ENCODE measurements around the gene ZNF679.
"Not testable (repeated sequence)": the region's sequence is repeated elsewhere in the genome, so short reads cannot be mapped to it uniquely, and the experiment has no call there.

ZNF679 gene

DNA sequence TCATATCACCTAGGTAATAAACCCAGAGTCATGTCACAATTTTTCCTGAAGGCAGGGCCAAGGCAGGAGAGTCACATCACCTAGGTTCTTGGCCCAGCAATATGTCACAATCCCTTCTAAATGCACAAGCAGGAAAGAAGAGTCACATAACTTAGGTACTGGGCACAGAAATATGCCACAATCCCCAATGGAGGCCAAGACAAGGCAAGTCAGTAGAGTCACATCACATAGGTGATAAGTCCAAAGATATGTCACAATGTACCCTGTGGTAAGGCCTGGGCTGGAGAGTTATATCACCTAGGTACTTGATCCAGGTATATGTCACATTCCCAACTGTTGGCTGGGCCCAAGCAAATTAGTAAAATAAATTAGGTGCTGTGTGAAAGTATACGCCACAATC lies at the start of gene ZNF679:
ZNF679 (plus strand) TSS at position 301 of the 400 bp plus-strand sequence. CDS start 20,644 bp downstream, outside the sequence.
- H3K4me1 Mint-ChIP-seq; ATAC-seq; DNase-seq (ENCODE audit: low spot score in 2 of 2); H3K4me3 Mint-ChIP-seq; H3K9me3 Mint-ChIP-seq; H3K36me3 Mint-ChIP-seq; H3K27ac Mint-ChIP-seq: not testable (repeated sequence)

DNA sequence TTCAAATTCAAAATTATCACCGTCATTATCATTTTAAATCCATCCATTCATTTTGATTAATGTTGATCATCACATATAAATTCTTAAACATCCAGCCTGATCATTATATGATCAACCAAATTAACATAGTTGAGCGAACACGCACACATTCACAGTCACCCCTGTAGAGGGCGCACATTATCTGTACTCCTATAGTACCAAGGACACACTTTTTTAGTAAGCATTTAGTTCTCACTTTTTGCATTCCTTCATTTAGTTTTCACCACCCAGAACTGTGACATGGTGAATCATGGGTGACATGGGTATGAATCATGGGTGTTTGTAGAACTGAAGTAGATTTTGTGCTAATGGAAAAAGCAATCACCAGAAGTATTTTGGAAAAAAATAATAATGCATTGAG lies 47.3 kb upstream of the ZNF679 start:
- H3K4me3 Mint-ChIP-seq, result no peak overlapping the region
- H3K9me3 Mint-ChIP-seq, result no peaks in the 10 kb centered on the region
- no peak for DNase-seq (ENCODE audit: low spot score in 2 of 2)
- ATAC-seq, result peak; percentile 54
- H3K27ac Mint-ChIP-seq, result no peak overlapping the region
- no peaks in the 10 kb centered on the region for H3K4me1 Mint-ChIP-seq
- no peaks in the 10 kb centered on the region for H3K36me3 Mint-ChIP-seq

DNA sequence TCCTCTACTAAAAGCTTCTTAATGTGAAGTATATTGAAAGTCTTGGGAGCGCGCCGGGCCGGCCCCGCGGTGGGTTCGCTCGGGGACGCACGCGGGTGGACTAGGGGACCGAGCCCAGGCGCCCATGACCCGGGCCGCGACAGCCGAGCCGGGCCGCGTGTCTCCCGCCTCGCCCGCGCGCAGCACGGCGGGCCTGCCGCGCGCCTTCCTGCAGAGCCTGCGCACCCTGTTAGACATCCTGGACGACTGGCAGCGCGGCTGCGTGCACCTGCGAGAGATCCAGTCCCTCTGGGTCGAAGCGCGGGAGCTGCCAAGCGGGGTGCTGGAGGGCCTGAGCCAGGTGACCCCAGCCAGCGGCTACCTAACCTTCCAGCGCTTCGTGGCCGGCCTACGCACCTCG lies 46.7 kb upstream of the ZNF679 start:
- DNase-seq (ENCODE audit: low spot score in 2 of 2) (no peak), ATAC-seq (no peak)
- Mint-ChIP-seq H3K27ac (no peak overlapping the region), H3K9me3 (no peaks in the 10 kb centered on the region), H3K36me3 (no peaks in the 10 kb centered on the region), H3K4me1 (no peaks in the 10 kb centered on the region), H3K4me3 (no peak overlapping the region)

DNA sequence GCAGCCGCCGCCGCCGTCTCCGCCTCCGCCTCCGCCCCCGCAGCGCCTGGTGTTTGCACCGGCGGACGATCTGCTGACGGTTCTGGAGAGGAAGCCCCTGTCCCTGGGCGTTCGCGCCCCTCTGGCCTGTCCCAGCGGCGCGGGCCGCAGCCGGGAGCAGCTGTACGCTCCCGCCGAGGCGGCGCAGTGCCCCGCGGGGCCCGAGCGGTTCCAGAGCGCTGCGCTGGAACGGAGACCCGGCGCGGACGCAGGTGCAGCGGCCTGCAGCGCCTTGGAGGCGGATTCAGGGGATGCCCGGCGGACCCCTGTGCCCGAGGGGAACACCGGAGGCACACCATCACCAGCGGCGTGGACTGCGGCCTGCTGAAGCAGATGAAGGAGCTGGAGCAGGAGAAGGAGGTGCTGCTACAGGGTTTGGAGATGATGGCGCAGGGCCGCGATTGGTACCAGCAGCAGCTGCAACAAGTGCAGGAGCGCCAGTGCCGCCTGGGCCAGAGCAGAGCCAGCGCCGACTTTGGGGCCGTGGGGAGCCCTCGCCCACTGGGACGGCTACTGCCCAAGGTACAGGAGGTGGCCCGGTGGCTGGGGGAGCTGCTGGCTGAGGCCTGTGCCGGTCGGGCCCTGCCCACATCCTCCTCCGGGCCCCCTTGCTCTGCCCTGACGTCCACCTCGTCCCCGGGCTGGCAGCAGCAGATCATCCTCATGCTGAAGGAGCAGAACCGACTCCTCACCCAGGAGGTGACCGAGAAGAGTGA lies 46.1 kb upstream of the ZNF679 start:
- no peak overlapping the region for H3K4me3 Mint-ChIP-seq
- no peaks in the 10 kb centered on the region for H3K9me3 Mint-ChIP-seq
- H3K27ac Mint-ChIP-seq, result no peak overlapping the region
- no peak for DNase-seq (ENCODE audit: low spot score in 2 of 2)
- H3K36me3 Mint-ChIP-seq, result no peaks in the 10 kb centered on the region
- H3K4me1 Mint-ChIP-seq, result no peaks in the 10 kb centered on the region
- no peak for ATAC-seq

DNA sequence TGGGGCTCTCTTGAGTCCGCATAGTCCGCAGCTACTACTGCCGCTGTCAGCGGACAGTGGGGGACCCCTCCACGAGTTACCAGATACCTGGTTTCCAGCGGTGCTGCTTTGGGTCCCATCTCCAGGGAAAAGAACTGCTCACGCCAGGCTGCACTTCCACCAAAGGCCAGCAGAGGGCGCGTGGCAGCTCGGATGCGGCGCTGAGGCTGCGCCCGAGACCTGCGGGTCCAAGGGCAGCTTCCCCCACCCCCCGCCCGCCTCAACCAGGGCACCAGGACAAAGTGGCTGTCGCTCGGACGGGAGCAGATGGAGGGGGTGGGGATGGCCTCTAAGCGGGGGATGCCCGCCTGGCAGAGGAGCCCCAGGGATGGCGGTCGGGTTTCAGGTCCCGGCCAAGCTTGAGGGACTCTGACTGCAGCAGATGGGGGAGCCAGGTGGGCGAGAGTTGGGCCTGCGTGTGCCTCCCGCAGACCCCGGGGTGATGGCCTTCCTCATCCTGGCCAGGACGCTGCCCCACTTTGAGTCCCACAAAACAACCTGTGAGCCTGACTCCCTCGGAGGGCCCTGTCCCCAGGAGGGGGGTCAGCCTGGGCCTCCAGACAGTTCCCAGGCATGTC lies 45.0 kb upstream of the ZNF679 start:
- Mint-ChIP-seq H3K4me1 (no peaks in the 10 kb centered on the region), H3K4me3 (no peak overlapping the region)

DNA sequence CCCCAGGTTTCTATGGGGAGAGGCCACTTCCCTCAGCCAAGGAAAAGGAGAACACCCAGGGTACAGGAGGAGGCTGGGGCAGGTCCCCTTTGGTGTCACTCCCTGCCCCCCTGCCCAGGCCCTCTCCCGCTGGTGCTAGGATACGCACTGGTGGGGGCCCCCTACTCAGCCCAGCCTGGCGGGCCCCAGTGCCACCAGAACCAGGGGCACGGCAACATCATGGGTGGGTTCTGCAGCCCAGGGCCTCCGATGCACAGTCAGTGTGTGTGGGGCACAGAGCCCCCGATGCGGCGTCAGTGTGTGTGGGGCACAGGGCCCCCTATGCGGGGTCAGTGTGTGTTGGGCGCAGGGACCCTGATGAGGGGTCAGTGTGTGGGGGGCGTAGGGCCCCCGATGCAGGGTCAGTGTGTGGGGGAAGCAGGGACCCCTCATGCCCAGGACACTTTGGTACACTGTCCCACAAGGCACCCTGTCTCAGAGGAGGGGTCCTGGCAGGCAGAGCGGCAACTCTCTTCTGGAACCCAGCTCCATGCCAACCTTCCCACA lies 44.4 kb upstream of the ZNF679 start:
- H3K4me3 Mint-ChIP-seq, result no peak overlapping the region
- DNase-seq (ENCODE audit: low spot score in 2 of 2) (no peak), ATAC-seq (peak; percentile 27)
- H3K4me1 Mint-ChIP-seq, result no peaks in the 10 kb centered on the region
- H3K9me3 Mint-ChIP-seq, result no peaks in the 10 kb centered on the region
- H3K36me3 Mint-ChIP-seq, result no peaks in the 10 kb centered on the region
- no peak overlapping the region for H3K27ac Mint-ChIP-seq

More for the DNA sequence above, 45.0 kb upstream of the ZNF679 start:
- ATAC-seq (peak; percentile 5), DNase-seq (ENCODE audit: low spot score in 2 of 2) (peak; percentile 42 to 65)
- Mint-ChIP-seq H3K36me3 (no peaks in the 10 kb centered on the region), H3K27ac (no peak overlapping the region), H3K9me3 (no peaks in the 10 kb centered on the region)

DNA sequence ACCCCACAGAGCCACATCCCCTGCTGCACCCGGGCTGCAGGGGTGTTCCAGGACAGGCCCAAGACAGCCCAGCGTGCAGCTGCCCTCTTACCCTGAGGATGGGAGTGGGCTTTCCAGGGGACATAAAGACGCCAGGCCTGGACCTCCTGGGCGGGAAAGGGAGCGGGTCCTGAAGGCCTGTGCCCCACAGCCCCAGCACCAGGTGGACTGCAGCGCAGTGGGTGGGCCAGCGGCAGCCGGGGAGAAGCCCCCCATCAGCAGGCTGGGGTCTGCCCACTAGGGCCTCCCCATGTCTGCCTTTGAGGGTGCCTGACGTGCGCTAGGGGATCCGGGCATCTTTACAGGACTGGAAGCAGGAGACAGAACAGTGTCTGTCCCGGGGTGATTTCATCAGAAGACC lies 43.9 kb upstream of the ZNF679 start:
- Mint-ChIP-seq H3K9me3 (peaks cover 2% of the 10 kb centered on the region), H3K27ac (no peak overlapping the region), H3K4me1 (no peaks in the 10 kb centered on the region), H3K4me3 (no peak overlapping the region), H3K36me3 (no peaks in the 10 kb centered on the region)
- ATAC-seq (no peak), DNase-seq (ENCODE audit: low spot score in 2 of 2) (no peak)

DNA sequence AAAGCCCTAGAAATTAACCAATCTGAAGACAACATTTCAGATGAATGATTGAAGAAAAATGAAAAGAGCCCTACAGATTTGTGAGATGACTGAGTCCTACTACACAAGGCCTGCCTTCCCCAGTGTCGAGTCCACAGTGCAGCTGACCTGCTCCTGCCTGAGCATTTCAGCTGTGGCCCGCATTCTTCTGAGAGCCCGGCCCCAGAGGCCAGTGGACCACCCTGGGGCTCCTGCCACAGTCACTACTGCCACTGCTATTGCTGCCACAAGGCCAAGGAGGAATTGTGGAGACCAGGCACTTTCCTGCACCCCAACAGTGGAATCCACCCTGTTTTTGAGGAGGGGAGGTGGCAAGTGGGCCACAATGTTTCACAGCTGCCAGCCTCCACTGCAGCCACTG lies 40.9 kb upstream of the ZNF679 start:
- ATAC-seq, result peak; percentile 9
- Mint-ChIP-seq H3K36me3 (no peaks in the 10 kb centered on the region), H3K27ac (no peak overlapping the region), H3K4me1 (no peaks in the 10 kb centered on the region), H3K4me3 (no peak overlapping the region), H3K9me3 (peaks cover 2% of the 10 kb centered on the region)
- DNase-seq (ENCODE audit: low spot score in 2 of 2), result no peak

DNA sequence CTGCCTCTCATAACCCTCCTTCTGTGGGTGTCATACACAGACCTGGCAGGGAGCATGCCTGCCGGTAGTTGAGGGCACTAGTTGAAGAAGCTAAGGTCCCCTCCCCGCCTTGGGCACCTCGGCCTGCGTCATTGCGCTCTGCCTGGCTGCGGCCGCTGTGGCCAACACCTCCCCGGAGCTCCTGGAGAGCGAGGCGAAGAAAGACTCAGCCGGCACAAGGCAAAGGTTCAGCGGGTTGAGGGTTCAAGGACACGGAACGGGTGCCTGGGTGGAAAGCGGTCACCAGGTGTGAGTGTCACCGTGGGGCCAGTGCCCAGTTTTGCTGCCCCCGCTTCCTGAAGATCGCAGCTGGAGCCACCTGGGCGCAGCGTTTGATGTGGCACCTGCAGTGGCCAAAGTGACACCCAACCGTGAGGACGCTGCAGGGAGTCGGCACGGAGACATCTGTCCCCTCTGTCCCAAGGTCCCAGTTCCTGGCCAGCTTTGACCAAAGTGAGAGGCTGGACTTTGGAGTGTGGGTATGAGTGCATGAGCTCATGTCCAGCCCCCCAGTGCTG lies 36.0 kb upstream of the ZNF679 start:
- DNase-seq (ENCODE audit: low spot score in 2 of 2) (no peak), ATAC-seq (peak; percentile 8)
- H3K36me3 Mint-ChIP-seq, result no peaks in the 10 kb centered on the region
- H3K27ac Mint-ChIP-seq, result no peak overlapping the region
- no peak overlapping the region for H3K4me3 Mint-ChIP-seq
- H3K9me3 Mint-ChIP-seq, result peaks cover 2% of the 10 kb centered on the region
- H3K4me1 Mint-ChIP-seq, result no peaks in the 10 kb centered on the region

DNA sequence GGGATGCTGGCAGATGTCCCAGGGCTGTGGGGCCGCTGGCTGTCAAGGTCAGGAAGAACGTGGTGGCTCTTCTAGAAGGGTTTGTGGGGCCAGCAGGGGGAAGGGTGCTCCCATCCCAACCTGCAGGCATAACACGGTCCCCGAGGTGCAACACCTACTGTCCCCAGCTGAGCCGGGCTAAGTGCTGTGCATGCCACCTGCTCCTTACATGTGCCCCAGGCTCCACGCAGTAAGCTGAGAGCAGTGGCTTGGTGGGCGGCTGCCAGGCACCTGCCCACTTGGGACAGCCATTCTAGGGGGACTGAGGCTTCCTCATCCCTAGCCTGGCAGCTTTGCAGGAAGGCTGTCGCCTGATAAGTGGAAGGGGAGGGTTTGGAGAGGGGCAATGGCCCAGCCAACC lies 35.5 kb upstream of the ZNF679 start:
- H3K36me3 Mint-ChIP-seq, result no peaks in the 10 kb centered on the region
- no peak overlapping the region for H3K27ac Mint-ChIP-seq
- ATAC-seq, result peak; percentile 21
- DNase-seq (ENCODE audit: low spot score in 2 of 2), result no peak
- peaks cover 2% of the 10 kb centered on the region for H3K9me3 Mint-ChIP-seq
- H3K4me3 Mint-ChIP-seq, result no peak overlapping the region
- H3K4me1 Mint-ChIP-seq, result no peaks in the 10 kb centered on the region

DNA sequence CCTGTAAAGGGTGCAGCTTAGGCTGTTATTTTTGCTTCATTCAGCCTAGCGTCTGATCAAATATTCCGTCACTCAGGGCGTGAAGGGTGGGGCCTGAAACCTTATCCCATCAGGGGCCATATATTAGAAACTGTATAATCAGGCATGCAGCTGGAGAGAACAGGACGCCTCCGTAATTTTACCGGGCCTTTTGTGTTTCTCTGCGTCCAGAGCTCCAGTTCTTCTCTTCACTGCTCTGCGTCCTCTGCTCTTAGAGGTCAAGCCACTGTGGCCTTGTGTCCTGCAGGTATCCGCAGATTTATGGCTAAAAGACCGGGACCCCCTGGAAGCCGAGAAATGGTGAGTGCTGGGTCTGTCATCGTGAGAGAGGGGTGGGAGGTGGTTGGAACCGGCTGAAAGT lies 21.4 kb upstream of the ZNF679 start, which contains the start of gene ZNF735:
ZNF735 (plus strand) TSS at position 301 of the 400 bp plus-strand sequence; CDS start at position 301, 0 bp downstream.
- no peak for DNase-seq (ENCODE audit: low spot score in 2 of 2)

DNA sequence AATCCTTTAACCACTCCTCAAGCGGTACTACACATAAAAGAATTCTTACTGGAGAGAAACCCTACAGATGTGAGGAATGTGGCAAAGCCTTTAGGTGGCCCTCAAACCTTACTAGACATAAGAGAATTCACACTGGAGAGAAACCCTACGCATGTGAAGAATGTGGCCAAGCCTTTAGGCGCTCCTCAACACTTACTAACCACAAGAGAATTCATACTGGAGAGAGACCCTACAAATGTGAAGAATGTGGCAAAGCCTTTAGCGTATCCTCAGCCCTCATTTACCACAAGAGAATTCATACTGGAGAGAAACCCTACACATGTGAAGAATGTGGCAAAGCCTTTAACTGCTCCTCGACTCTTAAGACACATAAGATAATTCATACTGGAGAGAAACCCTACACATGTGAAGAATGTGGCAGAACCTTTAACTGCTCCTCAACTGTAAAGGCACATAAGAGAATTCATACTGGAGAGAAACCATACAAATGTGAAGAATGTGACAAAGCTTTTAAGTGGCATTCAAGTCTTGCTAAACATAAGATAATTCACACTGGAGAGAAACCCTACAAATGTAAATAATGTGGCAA lies 8.5 kb upstream of the ZNF679 start:
- DNase-seq (ENCODE audit: low spot score in 2 of 2); H3K4me1 Mint-ChIP-seq; H3K4me3 Mint-ChIP-seq; H3K27ac Mint-ChIP-seq; H3K36me3 Mint-ChIP-seq; ATAC-seq: not testable (repeated sequence)
- peaks cover 22% of the 10 kb centered on the region for H3K9me3 Mint-ChIP-seq

More for the DNA sequence above, 21.4 kb upstream of the ZNF679 start, which contains the start of gene ZNF735:
- peaks cover 2% of the 10 kb centered on the region for H3K9me3 Mint-ChIP-seq
- H3K4me1 Mint-ChIP-seq, result no peaks in the 10 kb centered on the region
- no peak within 1 kb of the TSS for H3K27ac Mint-ChIP-seq
- no peak for ATAC-seq
- no peak within 1 kb of the TSS for H3K4me3 Mint-ChIP-seq
- no peaks in the 10 kb centered on the region for H3K36me3 Mint-ChIP-seq

DNA sequence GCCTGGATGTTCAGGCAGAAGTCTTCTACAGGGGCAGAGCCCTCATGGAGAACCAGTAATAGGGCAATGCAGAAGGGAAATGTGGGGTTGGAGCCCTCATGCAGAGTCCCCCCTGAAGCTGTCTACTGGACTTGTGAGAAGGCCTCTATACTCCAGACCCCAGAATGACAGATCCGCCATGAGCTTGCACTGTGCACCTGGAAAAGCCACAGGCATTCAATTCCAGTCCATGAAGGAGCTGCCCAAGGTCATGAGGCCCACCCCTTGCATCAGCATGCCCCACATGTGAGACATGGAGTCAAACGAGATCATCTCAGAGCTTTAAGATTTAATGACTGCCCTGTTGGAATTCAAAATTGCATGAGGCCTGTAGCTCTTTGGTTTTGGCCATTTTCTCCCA lies 4.9 kb upstream of the ZNF679 start:
- H3K4me1 Mint-ChIP-seq, result no peaks in the 10 kb centered on the region
- DNase-seq (ENCODE audit: low spot score in 2 of 2) (no peak), ATAC-seq (no peak)
- H3K9me3 Mint-ChIP-seq, result peaks cover 25% of the 10 kb centered on the region
- no peak overlapping the region for H3K27ac Mint-ChIP-seq
- H3K36me3 Mint-ChIP-seq, result no peaks in the 10 kb centered on the region
- H3K4me3 Mint-ChIP-seq, result no peak overlapping the region

DNA sequence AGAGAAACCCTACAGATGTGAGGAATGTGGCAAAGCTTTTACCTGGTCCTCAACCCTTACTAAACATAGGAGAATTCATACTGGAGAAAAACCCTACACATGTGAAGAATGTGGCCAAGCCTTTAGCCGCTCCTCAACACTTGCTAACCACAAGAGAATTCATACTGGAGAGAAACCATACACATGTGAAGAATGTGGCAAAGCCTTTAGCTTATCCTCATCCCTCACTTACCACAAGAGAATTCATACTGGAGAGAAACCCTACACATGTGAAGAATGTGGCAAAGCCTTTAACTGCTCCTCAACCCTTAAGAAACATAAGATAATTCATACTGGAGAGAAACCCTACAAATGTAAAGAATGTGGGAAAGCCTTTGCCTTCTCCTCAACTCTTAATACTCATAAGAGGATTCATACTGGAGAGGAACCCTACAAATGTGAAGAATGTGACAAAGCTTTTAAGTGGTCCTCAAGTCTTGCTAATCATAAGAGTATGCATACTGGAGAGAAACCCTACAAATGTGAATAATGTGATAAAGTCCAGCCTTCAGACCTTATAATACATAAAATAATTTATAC lies 38.2 kb downstream of the ZNF679 start:
- H3K4me3 Mint-ChIP-seq, result no peak overlapping the region
- H3K27ac Mint-ChIP-seq, result no peak overlapping the region
- DNase-seq (ENCODE audit: low spot score in 2 of 2) (no peak), ATAC-seq (no peak)
- H3K9me3 Mint-ChIP-seq, result peaks cover 28% of the 10 kb centered on the region
- H3K4me1 Mint-ChIP-seq, result no peaks in the 10 kb centered on the region
- H3K36me3 Mint-ChIP-seq, result no peaks in the 10 kb centered on the region

DNA sequence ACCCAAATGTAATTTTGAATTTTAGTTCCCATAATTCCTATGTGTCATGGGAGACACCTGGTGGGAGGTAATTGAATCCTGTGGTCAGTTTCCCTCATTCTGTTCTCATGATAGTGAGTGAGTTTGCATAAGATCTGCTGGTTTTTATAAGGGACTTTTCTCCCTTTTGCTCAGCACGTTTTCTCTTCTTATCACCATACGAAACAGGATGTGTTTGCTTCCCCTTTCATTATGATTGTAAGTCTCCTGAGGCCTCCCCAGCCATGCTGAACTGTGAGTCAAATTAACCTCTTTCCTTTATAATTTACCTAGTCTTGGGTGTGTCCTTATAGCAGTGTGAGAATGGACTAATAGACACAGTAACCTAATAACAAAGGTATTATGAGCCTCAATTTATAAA lies 49.4 kb downstream of the ZNF679 start:
- Mint-ChIP-seq H3K4me3 (no peak overlapping the region), H3K9me3 (peaks cover 4% of the 10 kb centered on the region), H3K27ac (no peak overlapping the region), H3K4me1 (no peaks in the 10 kb centered on the region), H3K36me3 (no peaks in the 10 kb centered on the region)
- ATAC-seq, result no peak
- DNase-seq (ENCODE audit: low spot score in 2 of 2), result no peak

Measured in stimulated activated effector memory CD8-positive, alpha-beta T cell treated with anti-CD3 and anti-CD28 coated beads, Interleukin-12 subunit alpha, Interleukin-12 subunit beta, amount 100 ng/mL, for 72 hours (primary cell).